GM21367 (cell line): ENCODE measurements around the gene NINJ2.
"Not testable (repeated sequence)": the region's sequence is repeated elsewhere in the genome, so short reads cannot be mapped to it uniquely, and the experiment has no call there.

Experiments used
- ATAC-seq: cut with Tn5 transposase; IDR thresholded peaks from one replicate; pipeline ENCODE4 v1.9.1; 2021; ENCODE audit not compliant: unreplicated experiment

The NINJ2 gene, protein sequence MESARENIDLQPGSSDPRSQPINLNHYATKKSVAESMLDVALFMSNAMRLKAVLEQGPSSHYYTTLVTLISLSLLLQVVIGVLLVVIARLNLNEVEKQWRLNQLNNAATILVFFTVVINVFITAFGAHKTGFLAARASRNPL

DNA sequence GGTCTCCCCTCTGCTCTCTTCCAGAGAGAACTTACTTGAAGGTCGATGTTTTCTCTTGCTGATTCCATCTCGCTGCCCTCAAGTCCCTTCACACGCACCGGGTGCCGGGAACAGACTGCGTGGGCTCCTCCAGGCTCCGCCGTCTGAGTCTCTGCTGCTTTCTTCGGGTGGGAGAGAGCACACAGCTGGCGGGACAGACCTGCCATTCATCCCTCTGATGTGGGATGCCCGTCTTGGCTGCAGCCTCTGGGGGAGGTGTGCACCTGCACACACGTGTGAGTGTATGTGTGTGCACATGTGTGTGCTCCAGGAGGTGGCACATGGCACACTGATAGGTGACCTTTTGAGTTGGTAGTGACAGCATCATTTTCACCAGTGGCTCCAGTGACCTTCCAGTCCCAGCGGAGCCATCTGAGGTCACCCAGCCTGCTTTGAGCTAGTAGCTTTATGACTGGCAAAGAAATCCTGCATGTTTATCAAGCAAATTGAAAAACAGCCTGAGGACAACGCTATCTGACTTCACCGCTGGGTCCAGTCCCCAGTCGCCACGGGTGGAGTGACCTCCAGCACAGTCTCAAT is at the start of gene NINJ2:
Gene NINJ2 (minus strand): TSS at position 153 of the 579 bp plus-strand sequence. CDS start 85 bp downstream, at position 68.
- no peak for ATAC-seq

- ATAC-seq = no peak
These were observed 49.1 kb upstream of the NINJ2 start for GRCh38 chr12:712172-712863.

DNA sequence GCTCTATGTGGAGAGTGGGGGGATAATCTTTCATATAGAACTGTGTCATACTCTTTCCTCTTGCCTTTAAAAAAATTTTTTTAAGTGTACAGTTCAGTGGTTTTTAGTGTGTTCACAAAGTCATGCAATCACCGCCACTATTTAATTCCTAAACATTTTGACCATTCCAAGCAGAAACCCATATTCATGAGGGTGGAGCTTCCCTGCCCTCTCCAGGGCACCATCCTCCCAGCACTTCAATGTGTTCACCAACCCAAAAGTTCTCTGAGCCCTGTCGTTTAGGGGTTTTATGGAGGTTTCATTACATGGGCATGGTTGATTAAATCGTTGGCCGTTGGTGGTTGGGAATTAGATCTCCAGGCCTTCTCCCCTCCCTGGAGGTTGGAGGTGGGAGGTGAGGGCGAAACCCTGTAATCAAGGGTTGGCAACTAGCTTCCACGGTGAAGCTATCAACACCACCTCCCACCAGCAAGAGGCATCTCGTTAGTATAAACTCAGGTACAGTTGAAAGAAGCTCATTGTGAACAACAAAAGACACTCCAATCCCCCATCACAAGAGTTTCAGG is 46.3 kb upstream of the NINJ2 start:
- ATAC-seq = no peak

GRCh38 chr12:708084-708483 is 44.8 kb upstream of the NINJ2 start:
- ATAC-seq = not testable (repeated sequence)

DNA sequence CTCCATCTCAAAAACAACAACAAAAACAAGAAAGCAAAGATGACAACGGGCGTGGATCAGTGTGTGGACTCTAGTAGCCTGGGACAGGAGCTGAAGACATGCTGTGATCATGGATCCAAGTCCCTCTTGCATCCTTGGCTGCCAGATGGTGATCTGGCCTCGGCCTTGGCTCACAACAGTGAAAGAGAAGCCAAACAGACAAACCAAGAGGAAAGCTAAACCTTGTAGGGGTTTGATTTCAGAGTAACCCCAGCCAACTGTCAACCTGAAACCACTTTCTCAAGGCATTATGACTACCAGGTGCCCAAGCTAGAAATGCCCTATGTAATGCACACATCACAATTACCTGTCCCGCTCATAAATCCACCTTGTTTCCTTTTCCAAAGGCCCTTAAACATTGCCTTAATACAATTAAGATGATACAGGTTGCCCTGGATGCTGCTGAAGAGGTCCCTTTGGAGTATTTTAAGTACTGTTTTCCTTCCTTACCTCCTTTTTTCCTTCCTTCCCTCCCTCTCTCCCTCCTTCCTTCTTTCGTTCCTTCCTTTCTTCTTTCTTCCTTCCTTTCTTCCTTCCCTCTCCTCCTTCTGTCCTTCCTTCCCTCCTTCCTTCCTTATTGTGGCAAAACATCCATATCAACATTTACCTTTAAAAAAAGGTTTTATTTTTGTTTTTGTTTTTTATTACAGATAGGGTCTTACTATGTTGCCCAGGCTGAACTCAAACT is 41.4 kb upstream of the NINJ2 start:
- ATAC-seq = no peak

- no peak for ATAC-seq
These were observed 38.8 kb upstream of the NINJ2 start for GRCh38 chr12:701896-702539.

GRCh38 chr12:700016-700415 is 36.8 kb upstream of the NINJ2 start:
- ATAC-seq = no peak

DNA sequence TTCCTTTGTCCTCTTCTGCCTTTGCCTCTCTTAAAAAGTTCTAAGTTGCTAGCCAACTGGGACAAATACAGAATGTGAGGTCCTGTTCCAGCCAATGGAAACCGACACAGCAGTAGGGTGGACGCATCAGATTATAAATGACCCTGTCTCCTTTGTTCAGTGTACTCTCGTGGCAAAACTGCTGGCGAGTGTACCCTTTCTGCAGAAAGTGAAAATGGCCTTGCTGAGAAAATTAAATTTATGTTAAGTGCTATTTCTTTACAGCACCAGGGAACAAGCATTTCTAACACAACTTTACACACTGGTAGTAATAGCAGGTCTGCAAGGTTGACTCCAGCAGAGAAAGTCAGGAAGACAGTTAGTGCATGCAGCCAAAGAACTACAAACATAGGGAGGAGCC is 35.0 kb upstream of the NINJ2 start:
- not testable (repeated sequence) for ATAC-seq

DNA sequence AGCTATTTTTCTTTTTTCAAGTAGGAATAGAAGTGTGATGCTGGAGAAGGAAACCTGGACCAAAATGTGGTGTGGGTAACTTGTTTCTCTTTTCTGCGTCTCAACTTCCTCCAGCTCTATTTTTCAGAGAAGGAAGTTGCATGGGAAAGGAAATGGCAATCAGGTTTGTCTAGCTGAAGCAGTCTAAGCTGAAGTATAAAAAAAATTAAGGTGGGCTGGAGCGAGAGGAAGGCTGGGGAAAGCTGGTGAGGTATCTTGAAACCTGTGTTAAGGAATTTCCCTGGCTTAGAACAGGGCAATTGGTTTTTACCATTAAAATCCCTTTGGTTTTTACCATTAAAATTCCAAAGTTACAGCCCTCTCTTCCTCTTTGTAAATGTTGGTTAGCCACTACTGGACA is 34.2 kb upstream of the NINJ2 start:
- ATAC-seq = no peak

GRCh38 chr12:694734-695503 is 31.7 kb upstream of the NINJ2 start:
- ATAC-seq = no peak

DNA sequence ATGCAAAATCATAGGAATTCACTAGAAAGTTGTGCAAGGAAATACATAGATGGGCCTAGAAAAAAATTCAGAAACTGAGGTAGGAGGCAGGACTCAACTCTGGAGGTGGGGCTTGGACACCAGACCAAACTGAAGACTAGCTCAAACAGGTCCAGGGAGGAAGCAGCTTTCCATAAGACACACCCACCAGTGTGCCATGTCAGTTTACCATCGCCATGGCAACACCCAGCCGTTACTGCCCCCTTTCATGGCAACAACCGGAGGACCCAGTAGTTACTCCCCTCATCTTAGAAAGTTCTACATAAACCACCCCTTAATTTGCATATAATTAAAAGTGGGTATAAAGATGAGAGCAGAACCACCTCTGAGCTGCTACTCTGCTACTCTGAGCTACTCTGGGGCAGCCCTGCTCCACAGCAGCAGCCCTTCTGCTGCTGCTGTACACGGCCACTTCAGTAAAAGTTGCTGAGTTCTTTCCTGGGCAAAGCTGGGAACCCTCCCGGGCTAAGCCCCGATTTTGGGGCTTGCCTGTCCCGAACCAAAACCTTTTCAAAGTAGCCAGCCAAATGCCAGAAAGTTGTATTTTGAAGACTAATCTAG is 30.8 kb upstream of the NINJ2 start:
- no peak for ATAC-seq

GRCh38 chr12:692274-692673 is 29.0 kb upstream of the NINJ2 start:
- ATAC-seq = no peak

DNA sequence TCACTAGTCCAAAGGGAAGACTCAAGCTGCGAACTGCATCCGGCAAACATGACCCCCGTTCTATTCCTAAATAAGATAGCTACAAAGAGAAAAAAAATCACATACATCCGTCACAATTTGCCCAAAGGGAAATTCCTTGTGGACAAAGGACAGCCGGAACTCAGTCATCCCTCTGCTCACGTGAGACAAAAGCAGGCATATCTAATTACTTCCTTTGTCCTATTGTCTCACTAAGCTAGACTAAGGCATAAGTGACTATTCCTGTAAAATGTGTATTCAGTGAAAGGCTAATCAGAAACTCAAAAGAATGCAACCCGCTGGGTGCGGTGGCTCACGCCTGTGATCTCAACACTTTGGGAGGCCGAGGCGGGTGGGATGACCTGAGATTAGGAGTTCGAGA is 27.2 kb upstream of the NINJ2 start:
- no peak for ATAC-seq

- ATAC-seq = peak; percentile 59
These were observed 22.1 kb upstream of the NINJ2 start for GRCh38 chr12:685388-685787.

DNA sequence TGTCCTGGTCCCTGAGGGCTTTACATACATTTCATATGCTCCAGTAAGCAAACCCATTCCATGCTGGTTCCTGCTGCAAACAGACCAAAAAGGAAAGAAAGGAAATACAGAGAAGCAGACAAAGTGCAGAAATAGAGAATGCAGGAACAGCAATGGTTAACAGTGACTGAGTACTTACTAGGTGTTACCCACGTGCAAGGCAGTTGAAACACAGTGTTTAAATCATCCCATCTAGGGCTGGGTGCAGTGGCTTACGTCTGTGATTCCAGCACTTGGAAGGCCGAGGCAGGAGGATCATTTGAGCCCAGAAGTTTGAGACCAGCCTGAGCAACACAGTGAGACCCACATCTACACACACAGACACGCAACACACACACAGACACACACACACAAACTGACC is 21.2 kb upstream of the NINJ2 start:
- no peak for ATAC-seq

GRCh38 chr12:681568-682256 is 18.5 kb upstream of the NINJ2 start:
- ATAC-seq = no peak

GRCh38 chr12:678747-679712 is 15.8 kb upstream of the NINJ2 start:
- no peak for ATAC-seq

DNA sequence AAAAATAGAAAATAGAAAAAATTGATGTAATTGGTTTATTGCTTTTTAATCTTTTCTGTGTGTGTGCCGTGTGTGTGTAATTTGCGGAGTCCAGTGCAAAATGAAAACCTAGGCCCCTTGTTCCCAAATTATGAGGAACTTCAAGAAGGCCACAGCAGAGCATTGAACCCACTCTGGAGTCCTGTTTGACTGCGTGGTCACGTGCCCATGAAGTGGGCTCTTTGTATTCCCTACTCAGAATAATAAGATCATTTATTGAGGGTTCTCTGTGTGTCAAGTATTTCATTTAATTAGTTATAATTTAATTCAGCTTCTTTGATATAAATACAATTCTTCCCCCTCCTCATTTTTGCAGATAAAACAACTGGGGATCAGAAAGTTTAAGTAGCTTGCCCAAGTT is 12.3 kb upstream of the NINJ2 start:
- ATAC-seq = no peak
